Measurements from ENCODE around the gene SLC4A7.
"Not testable (repeated sequence)": the region's sequence is repeated elsewhere in the genome, so short reads cannot be mapped to it uniquely, and the experiment has no call there.

The SLC4A7 gene

GRCh38 chr3:27356976-27357375 is 127.2 kb downstream of the SLC4A7 start:
- DNase-seq = no peak

GRCh38 chr3:27354588-27355203 is 129.5 kb downstream of the SLC4A7 start:
- DNase-seq = no peak

GRCh38 chr3:27354161-27354560 is 130.0 kb downstream of the SLC4A7 start:
- DNase-seq = no peak

GRCh38 chr3:27353221-27353620 is 131.0 kb downstream of the SLC4A7 start:
- DNase-seq = no peak

GRCh38 chr3:27352047-27352446 is 132.1 kb downstream of the SLC4A7 start:
- DNase-seq = no peak

DNA sequence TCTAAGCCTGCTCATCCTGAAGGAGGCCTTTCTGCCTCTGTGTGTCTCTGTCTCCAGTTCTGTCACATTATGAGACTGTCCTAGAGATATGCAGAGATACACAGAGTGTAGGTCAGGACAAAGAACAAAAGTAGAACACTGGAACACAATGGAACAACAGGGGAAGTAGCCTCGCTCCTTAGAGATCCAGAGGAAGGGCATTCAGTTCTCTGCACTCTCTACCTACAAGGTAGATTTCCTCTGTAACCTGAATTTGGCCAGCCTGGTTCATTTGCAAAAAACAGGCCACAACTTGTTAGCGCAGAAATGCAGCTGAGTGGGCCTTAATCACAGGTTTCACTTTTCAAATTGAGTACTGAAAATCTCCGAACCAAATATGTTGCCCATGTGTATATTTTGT is 134.4 kb downstream of the SLC4A7 start:
- DNase-seq = no peak

GRCh38 chr3:27345959-27346865 is 138.0 kb downstream of the SLC4A7 start:
- no peak for DNase-seq

- DNase-seq = no peak
These were observed 138.7 kb downstream of the SLC4A7 start for GRCh38 chr3:27345493-27345892.

DNA sequence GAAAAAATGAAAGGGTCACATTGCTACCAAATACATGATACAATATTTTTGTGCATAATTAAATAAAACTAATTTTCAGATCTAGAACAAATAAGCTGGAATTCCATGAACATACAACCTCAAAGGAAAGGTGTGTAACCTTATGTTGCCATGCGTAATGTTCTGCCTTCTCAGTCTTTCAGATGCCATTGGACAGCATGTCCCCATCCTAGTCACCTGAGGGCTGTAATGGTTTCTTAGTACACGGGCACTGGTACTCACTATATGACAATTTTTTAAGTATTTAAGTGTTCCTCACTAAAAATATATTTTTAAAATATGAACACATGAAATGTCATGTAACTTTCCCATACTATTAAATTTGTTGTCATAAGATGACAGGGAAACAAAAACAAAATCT is 139.1 kb downstream of the SLC4A7 start:
- DNase-seq = no peak

- no peak for DNase-seq
These were observed 140.0 kb downstream of the SLC4A7 start for GRCh38 chr3:27344192-27344591.

GRCh38 chr3:27342267-27342666 is 141.9 kb downstream of the SLC4A7 start:
- no peak for DNase-seq

DNA sequence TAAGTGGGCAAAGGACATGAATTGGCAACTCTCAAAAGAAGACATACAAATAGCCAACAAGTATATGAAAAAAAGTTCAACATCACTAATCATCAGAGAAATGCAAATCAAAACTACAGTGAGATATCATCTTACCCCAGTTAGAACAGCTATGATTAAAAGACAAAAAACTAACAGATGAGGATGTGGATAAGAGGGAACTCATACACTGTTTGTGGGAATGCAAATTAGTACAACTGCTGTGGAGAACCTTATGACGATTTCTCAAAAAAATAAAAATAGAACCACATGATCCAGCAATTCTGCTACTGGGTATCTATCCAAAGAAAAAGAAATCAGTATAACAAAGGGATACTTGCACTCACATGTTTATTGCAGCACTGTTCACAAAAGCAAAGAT is 143.7 kb downstream of the SLC4A7 start:
- DNase-seq = no peak

DNA sequence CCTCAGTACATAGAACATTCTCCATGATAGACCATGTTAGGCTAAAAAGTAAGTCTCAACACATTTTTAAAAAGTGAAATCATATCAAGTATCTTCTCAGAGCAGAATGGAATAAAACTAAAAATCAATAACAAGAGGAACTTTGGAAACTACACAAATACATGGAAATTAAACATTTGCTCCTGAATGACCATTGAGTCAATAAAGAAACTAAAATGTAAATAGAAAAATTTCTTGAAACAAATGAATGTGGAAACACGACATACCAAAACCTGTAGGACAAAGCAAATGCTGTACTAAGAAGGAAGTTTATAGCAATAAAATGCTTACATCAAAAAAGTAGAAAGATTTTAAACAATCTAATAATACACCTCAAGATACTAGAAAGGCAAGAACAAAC is 148.6 kb downstream of the SLC4A7 start:
- no peak for DNase-seq

DNA sequence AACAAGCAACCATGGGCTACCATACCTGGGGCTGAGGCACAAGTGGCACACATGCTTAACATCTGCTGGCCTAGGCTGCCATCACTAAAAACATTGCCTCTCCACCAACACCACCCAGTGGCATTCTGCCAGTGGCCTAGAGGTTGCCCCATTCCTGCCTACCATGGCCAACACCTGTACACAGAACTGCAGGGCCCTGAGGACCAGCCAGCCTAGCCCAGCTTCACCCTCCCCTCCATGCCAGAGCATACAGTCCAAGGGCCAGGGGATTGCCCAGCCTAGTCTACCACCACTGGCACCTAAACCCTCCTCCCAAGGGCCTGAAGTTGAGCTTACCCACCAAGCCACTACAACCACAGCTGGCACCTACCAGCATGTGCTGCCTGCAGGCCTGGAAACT is 150.3 kb downstream of the SLC4A7 start:
- DNase-seq = no peak

DNA sequence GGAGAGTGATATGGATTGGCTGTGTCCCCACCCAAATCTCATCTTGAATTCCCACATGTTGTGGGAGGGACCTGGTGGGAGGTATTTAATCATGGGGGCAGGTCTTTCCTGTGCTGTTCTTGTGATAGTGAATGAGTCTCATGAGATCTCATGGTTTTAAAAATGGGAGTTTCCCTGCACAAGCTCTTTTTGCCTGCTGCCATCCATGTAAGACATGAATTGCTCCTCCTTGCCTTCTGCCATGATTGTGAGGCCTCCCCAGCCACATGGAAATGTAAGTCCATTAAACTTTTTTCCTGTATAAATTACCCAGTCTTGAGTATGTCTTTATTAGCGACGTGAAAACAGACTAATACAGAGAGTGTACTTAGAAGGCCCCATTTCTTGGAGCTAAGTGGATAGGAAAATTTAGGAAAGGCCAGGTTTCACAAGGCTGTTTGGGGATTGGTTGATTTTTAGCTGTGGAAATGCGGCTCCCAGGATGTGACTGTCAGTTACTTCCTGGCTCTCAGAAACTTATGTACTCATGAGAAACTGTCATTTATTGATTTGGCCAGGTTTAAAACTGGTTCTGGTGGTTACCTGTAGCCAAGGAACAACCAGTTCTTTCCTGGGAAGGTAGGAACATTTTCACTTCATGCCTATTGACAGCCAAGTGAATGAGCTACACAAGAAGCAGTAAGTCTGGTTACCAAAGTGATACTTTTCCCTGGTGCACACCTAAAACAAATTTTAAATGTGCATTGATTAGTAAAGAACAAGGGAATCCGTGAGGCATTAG is 155.0 kb downstream of the SLC4A7 start:
- not testable (repeated sequence) for DNase-seq

GRCh38 chr3:27326629-27327545 is 157.3 kb downstream of the SLC4A7 start:
- DNase-seq = no peak

DNA sequence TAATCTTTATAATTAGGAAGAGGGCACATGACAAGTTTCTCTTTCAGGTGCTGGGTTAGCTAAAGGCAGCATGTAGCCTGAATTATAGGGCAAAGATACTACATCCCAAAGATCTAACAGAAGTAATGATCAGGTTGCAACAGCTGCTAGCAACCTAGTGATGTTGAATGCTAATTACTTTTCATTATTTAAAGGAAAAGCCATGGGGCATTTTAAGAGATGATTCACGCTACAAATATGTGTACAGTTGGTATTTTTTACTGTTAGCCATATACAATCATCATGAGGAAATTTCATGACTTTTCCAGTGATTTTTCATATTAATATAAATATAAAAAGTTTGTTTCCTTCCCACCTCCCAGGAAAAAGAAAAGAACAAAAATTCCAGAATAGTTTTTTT is 158.0 kb downstream of the SLC4A7 start:
- DNase-seq = no peak

DNA sequence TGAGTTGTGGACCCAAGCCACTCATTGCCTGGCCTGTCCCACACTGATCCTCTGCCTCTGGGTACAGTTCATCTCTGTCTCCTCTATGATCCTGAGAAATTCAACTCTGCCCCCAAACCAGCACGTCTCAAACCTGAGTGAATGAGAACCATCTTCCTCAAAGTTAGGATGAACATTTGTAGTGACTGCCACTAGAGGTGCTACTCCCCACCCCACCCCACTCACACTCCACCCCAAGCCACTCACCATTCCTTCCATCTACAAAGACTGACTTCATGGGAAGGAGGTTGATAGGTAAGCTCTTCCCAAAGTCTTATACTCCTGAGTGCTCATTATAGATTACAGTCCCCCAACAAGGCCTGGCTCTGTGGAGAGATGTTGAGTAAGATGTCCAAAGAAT is 158.8 kb downstream of the SLC4A7 start:
- DNase-seq = no peak

GRCh38 chr3:27324686-27325085 is 159.5 kb downstream of the SLC4A7 start:
- no peak for DNase-seq

GRCh38 chr3:27323087-27323570 is 161.1 kb downstream of the SLC4A7 start:
- DNase-seq = no peak

Measured in NCI-H1694 (cell line).